ENCODE data around the gene RAB27B.

- TF ChIP-seq CTCF (IDR thresholded peaks at IDR 0.05) (no peak), POLR2A (IDR thresholded peaks at IDR 0.05) (no peak)
Measured at GRCh38 chr18:54877076-54877475, 48.8 kb downstream of the RAB27B start.
